KOPT-K1 (cell line): ENCODE measurements around the gene SLC38A7.

Experiments used
- H3K27ac ChIP-seq: fragments of 200-600 bp; sonication (generic); 2 replicates; pipeline ENCODE4 v1.5.1; 2016; ENCODE audit warnings: antibody characterized with exemption, mild to moderate bottlenecking, low read depth, low read length; ENCODE audit not compliant: poor library complexity, severe bottlenecking
- H3K36me3 ChIP-seq: fragments of 200-600 bp; sonication (generic); 2 replicates; pipeline ENCODE4 v1.5.1; 2017; ENCODE audit warnings: antibody characterized with exemption, mild to moderate bottlenecking, low read length, moderate library complexity; ENCODE audit not compliant: insufficient read depth
- H3K9me3 ChIP-seq: fragments of 200-600 bp; sonication (generic); 2 replicates; pipeline ENCODE4 v1.5.1; 2017; ENCODE audit warnings: antibody characterized with exemption, low read length, mild to moderate bottlenecking; ENCODE audit not compliant: insufficient read depth, poor library complexity, severe bottlenecking

SLC38A7 gene

GRCh38 chr16:58684354-58685083, at the start of gene SLC38A7:
TSS of gene SLC38A7 (minus strand) at chr16:58684770. CDS start at chr16:58680126, 4,644 bp downstream.
- Histone ChIP-seq H3K9me3 (no peaks in the 10 kb centered on the region), H3K27ac (peak within 1 kb of the TSS; percentile 38), H3K36me3 (no peaks in the 10 kb centered on the region)

- Histone ChIP-seq H3K36me3 (peaks cover 30% of the 10 kb centered on the region), H3K9me3 (no peaks in the 10 kb centered on the region), H3K27ac (peak within 1 kb of the TSS; percentile 77)
Measured at GRCh38 chr16:58733671-58734458, 49.3 kb upstream of the SLC38A7 start, which contains the start of gene GOT2. TSS of gene GOT2 (minus strand) at chr16:58734316. CDS start at chr16:58734228, 88 bp downstream.

- peak overlapping the region; percentile 77 for H3K27ac ChIP-seq
- peaks cover 36% of the 10 kb centered on the region for H3K36me3 ChIP-seq
- H3K9me3 ChIP-seq, result no peaks in the 10 kb centered on the region
Measured at GRCh38 chr16:58733248-58733670, 48.7 kb upstream of the SLC38A7 start.

DNA sequence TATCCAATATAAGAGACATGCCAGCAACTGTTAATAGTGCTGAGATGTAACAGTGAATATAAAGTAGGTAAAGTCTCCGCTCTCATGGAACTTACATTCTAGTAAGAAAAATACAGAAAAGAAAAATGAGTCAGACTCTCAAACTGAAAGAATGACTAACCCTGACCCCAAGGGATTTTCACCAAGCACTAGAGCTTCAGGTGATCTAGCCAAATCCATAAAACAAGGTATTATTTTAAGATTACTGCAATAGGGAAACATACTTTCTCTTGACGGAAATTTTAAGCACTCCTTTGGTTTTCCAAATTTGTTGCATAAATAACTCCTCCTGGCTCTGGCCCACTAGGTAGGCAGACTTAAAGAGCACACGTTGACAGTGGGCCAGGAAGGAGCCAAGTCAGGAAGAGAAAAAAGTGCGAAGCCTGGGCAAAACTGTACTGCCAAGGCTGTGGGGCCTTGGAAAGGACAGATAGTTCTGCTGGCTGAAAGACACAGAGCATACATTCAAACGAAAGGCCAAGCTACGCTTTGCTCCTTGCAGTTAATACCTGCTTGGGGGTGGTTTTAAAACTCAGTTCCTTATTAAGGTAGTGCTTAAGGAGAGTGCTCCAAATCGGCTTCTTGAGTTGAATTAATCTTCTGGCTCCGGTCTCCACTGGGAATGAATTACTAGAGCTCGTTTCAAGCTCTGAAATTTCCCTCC, 48.1 kb upstream of the SLC38A7 start:
- H3K36me3 ChIP-seq, result peaks cover 41% of the 10 kb centered on the region
- no peaks in the 10 kb centered on the region for H3K9me3 ChIP-seq
- peak overlapping the region; percentile 77 for H3K27ac ChIP-seq

GRCh38 chr16:58730724-58731370, 46.3 kb upstream of the SLC38A7 start:
- Histone ChIP-seq H3K36me3 (peaks cover 54% of the 10 kb centered on the region), H3K27ac (no peak overlapping the region), H3K9me3 (no peaks in the 10 kb centered on the region)

DNA sequence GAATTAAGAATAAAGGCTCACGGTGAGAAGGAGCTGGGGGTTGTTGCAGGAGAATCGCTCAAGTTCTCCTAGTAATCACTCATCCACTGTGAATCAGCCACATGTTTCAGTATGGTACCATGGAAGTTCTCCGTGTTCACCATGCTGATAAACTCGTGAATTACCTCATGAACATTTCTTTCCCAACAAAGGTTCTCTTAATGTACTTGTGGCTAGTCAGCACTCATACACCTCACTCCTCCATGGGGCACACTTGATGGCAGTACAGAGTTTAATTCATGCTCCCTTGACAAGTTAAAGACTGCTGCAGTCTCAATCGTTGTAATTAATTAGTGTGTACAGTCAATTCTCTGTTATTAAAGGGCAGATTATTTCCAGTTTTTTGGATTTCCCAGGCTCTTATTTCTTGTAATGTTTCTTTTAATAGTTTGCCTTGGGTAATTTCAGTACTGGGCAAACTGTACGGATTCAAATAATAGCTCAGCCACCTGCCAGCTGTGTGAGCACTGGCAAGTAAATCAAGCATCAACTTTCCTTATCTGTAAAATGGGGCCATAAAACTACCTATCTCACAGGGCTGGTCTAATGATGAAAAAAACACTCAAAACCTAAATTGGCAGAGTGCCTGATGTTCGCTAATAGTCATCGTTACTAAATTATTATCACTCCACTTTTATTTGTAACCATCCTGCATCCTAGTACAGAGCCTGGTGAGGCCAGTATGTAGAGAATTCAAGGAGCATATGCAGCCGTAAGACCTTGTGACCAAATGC, 43.4 kb upstream of the SLC38A7 start:
- no peaks in the 10 kb centered on the region for H3K9me3 ChIP-seq
- H3K27ac ChIP-seq, result no peak overlapping the region
- peaks cover 81% of the 10 kb centered on the region for H3K36me3 ChIP-seq

DNA sequence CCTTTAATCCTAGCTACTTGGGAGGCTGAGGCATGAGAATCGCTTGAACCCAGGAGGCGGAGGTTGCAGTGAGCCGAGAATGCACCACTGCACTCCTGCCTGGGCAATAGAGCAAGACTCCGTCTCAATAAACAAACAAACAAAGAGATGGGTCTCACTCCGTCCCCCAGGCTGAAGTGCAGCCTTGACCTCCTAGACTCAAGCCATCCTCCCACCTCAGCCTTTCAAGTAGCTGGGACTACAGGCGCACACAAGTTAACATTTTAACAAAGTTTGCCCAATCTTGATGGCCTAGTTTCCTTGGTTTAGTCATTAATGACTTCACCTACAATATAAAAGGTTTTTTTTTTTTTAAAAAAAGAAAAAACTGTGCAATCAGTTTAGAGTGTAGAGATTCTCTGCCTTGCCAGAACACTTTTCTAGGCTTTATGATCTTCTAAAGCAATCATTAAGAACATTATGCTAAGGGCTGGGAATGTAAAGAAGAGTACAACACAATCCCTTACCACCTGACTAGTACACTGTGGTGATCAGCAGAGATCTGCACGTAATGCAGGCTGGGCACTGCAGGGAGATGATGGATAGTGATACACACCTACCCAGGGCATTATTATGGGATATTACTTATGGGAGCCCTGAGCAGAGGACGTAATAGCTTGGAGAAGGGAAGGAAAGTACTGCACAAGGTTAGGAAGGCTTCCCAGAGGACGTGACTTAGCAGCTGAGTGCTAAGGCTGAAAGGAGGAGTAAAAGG, 42.6 kb upstream of the SLC38A7 start:
- Histone ChIP-seq H3K36me3 (peaks cover 88% of the 10 kb centered on the region), H3K27ac (no peak overlapping the region)

GRCh38 chr16:58723109-58723508, 38.5 kb upstream of the SLC38A7 start:
- H3K9me3 ChIP-seq, result no peaks in the 10 kb centered on the region
- no peak overlapping the region for H3K27ac ChIP-seq
- H3K36me3 ChIP-seq, result peaks cover 93% of the 10 kb centered on the region

More for the DNA sequence above, 42.6 kb upstream of the SLC38A7 start:
- H3K9me3 ChIP-seq, result no peaks in the 10 kb centered on the region

GRCh38 chr16:58717994-58718393, 33.4 kb upstream of the SLC38A7 start:
- Histone ChIP-seq H3K27ac (no peak overlapping the region), H3K36me3 (peaks cover 100% of the 10 kb centered on the region), H3K9me3 (no peaks in the 10 kb centered on the region)

GRCh38 chr16:58716468-58716867, 31.9 kb upstream of the SLC38A7 start:
- H3K36me3 ChIP-seq, result peaks cover 100% of the 10 kb centered on the region
- no peaks in the 10 kb centered on the region for H3K9me3 ChIP-seq
- no peak overlapping the region for H3K27ac ChIP-seq

DNA sequence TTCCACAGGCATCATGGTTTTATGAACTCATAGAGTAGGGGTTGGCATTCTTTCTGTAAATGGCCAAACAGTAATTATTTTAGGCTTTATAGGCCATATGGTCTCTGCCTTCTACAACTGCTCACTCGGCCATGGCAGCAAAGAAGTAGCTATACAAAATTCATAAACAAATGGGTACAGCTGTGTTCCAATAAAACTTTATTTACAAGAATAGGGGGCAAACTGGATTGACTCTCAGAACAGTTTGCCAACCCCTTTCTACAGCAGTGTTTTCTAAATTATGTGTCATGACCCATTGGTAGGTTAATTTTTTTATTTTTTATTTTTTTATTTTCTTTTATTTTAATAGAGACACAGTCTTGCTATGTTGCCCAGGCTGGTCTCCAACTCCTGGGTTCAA, 29.2 kb upstream of the SLC38A7 start:
- Histone ChIP-seq H3K36me3 (peaks cover 100% of the 10 kb centered on the region), H3K27ac (no peak overlapping the region), H3K9me3 (no peaks in the 10 kb centered on the region)

- no peak overlapping the region for H3K27ac ChIP-seq
- peaks cover 99% of the 10 kb centered on the region for H3K36me3 ChIP-seq
- H3K9me3 ChIP-seq, result no peaks in the 10 kb centered on the region
Measured at GRCh38 chr16:58709333-58709732, 24.8 kb upstream of the SLC38A7 start.

- no peaks in the 10 kb centered on the region for H3K9me3 ChIP-seq
- no peak overlapping the region for H3K27ac ChIP-seq
- no peaks in the 10 kb centered on the region for H3K36me3 ChIP-seq
Measured at GRCh38 chr16:58699151-58699550, 14.6 kb upstream of the SLC38A7 start.
